H1 (cell line): Measurements from ENCODE around the gene ALG2. TPM values are rescaled to one million over a fixed set of nuclear protein-coding genes. Genes with fewer than 3 reads are reported as not detected.

ENCODE experiments used
- CTCF ChIA-PET: fragments of 300-600 bp; sonication (Branson Sonifier 250); formaldehyde crosslinking; loops from one replicate; lab custom pipeline; 2021; ENCODE audit not compliant: partially characterized antibody; lab: Charles Lee
- POLR2A ChIA-PET: fragments of 300-600 bp; sonication (Branson Sonifier 250); formaldehyde crosslinking; loops from one replicate; lab custom pipeline; 2021; ENCODE audit warnings: inconsistent platforms; ENCODE audit not compliant: partially characterized antibody; lab: Charles Lee
- DNase-seq, 2 experiments: peaks; one replicate each; pipeline versions ENCODE4 v3.0.0 to v3.0.0-alpha.2; 2010 to 2022; ENCODE audit warnings: low spot score in 2 of 2, low read depth in 1 of 2, mixed read lengths in 1 of 2
- FAIRE-seq: peaks from 2 replicates; lab custom pipeline; 2011; peaks lifted over from hg19 to GRCh38; lab: Jason Lieb, UNC
- H2AFZ ChIP-seq: 2 replicates; pipeline ENCODE4 v1.8.1; 2012; ENCODE audit warnings: low read length, inconsistent platforms
- H2AK5ac ChIP-seq: 2 replicates; pipeline ENCODE4 v1.6.1; 2013; ENCODE audit warnings: low read depth, low read length
- H2BK120ac ChIP-seq: replicated peaks from 2 replicates; pipeline ENCODE3; 2013; ENCODE audit warnings: low read depth, low read length, inconsistent platforms
- H2BK12ac ChIP-seq: 2 replicates; pipeline ENCODE4 v1.6.1; 2013; ENCODE audit warnings: low read depth, low read length
- H2BK15ac ChIP-seq: 2 replicates; pipeline ENCODE4 v1.6.1; 2013; ENCODE audit warnings: low read length
- H2BK20ac ChIP-seq: 2 replicates; pipeline ENCODE4 v1.6.1; 2013; ENCODE audit warnings: low read length
- H2BK5ac ChIP-seq: 2 replicates; pipeline ENCODE4 v1.6.1; 2013; ENCODE audit warnings: low read depth, low read length
- H3K14ac ChIP-seq: 2 replicates; pipeline ENCODE4 v1.6.1; 2013; ENCODE audit warnings: inconsistent platforms; ENCODE audit not compliant: insufficient read length
- H3K18ac ChIP-seq: 2 replicates; pipeline ENCODE4 v1.6.1; 2013; ENCODE audit warnings: low read length; ENCODE audit errors: extremely low read depth
- H3K23ac ChIP-seq: 2 replicates; pipeline ENCODE4 v1.6.1; 2013; ENCODE audit warnings: inconsistent platforms; ENCODE audit not compliant: insufficient read length
- H3K23me2 ChIP-seq: 2 replicates; pipeline ENCODE4 v1.6.1; 2013; ENCODE audit warnings: low read depth, low read length
- H3K27ac ChIP-seq: 2 replicates; pipeline ENCODE4 v1.6.1; 2011; ENCODE audit warnings: low read depth, low read length, inconsistent platforms
- H3K27me3 ChIP-seq, 4 experiments: replicated peaks in 1 of 4; 1 replicate in 1 of 4; 2 replicates in 3 of 4; pipeline versions ENCODE4 v1.6.1 to v1.8.1; 2011 to 2013; ENCODE audit warnings: low read length in 3 of 4, mild to moderate bottlenecking in 3 of 4, inconsistent platforms in 2 of 4, mixed read lengths in 2 of 4, moderate library complexity in 1 of 4; ENCODE audit not compliant: control insufficient read depth in 3 of 4, insufficient read depth in 3 of 4; ENCODE audit errors: extremely low read depth in 1 of 4
- H3K36me3 ChIP-seq, 4 experiments: 2 replicates each; pipeline versions ENCODE4 v1.6.1 to v1.8.1; 2011 to 2013; ENCODE audit warnings: mild to moderate bottlenecking in 4 of 4, low read length in 3 of 4, moderate library complexity in 2 of 4, control low read depth in 1 of 4, inconsistent platforms in 1 of 4; ENCODE audit not compliant: insufficient read depth in 4 of 4, control insufficient read depth in 2 of 4
- H3K4ac ChIP-seq: replicated peaks from 2 replicates; pipeline ENCODE3; 2013; ENCODE audit warnings: low read length, low read depth, mixed read lengths, inconsistent platforms; ENCODE audit not compliant: insufficient read length
- H3K4me1 ChIP-seq, 4 experiments: replicated peaks in 1 of 4; 1 replicate in 1 of 4; 2 replicates in 3 of 4; pipeline versions ENCODE4 v1.6.1 to v1.8.1; 2011 to 2013; ENCODE audit warnings: low read length in 3 of 4, inconsistent platforms in 2 of 4, mixed read lengths in 1 of 4; ENCODE audit not compliant: insufficient read depth in 4 of 4, control insufficient read depth in 3 of 4
- H3K4me2 ChIP-seq, 2 experiments: 2 replicates each; pipeline versions ENCODE4 v1.6.1 to v1.8.1; 2011 to 2013; ENCODE audit warnings: low read depth in 2 of 2, low read length in 2 of 2, control low read depth in 1 of 2, inconsistent platforms in 1 of 2, mild to moderate bottlenecking in 1 of 2; ENCODE audit not compliant: insufficient read depth in 1 of 2
- H3K4me3 ChIP-seq, 4 experiments: fragments of 200-600, 300-600 bp in 1 of 4; sonication (generic), shearing (Covaris generic), sonication (Bioruptor Twin) in 1 of 4; 2 replicates each; pipeline versions ENCODE4 v1.5.1 to v1.8.1; 2011 to 2016; ENCODE audit warnings: low read length in 4 of 4, low read depth in 3 of 4, control low read depth in 2 of 4, inconsistent platforms in 2 of 4, mild to moderate bottlenecking in 2 of 4, mixed read lengths in 1 of 4, moderate library complexity in 1 of 4; ENCODE audit not compliant: insufficient read depth in 2 of 4; ENCODE audit errors: extremely low read depth in 1 of 4
- H3K56ac ChIP-seq: replicated peaks from 2 replicates; pipeline ENCODE3; 2013; ENCODE audit warnings: low read depth, mild to moderate bottlenecking, mixed read lengths, low read length, inconsistent platforms; ENCODE audit not compliant: insufficient read length
- H3K79me1 ChIP-seq: 2 replicates; pipeline ENCODE4 v1.6.1; 2013; ENCODE audit warnings: low read depth, low read length, control low read depth
- H3K79me2 ChIP-seq, 2 experiments: 2 replicates each; pipeline versions ENCODE4 v1.6.1 to v1.8.1; 2012 to 2013; ENCODE audit warnings: low read length in 2 of 2, mild to moderate bottlenecking in 2 of 2, inconsistent platforms in 1 of 2; ENCODE audit not compliant: insufficient read depth in 2 of 2, control insufficient read depth in 1 of 2
- H3K9ac ChIP-seq, 4 experiments: replicated peaks in 1 of 4; 1 replicate in 1 of 4; 2 replicates in 3 of 4; pipeline versions ENCODE4 v1.6.1 to v1.8.1; 2011 to 2013; ENCODE audit warnings: low read depth in 3 of 4, low read length in 3 of 4, control low read depth in 2 of 4, mild to moderate bottlenecking in 2 of 4, moderate library complexity in 2 of 4, inconsistent platforms in 1 of 4; ENCODE audit errors: extremely low read depth in 1 of 4
- H3K9me3 ChIP-seq, 2 experiments: 2 replicates each; pipeline versions ENCODE4 v1.6.1 to v1.8.1; 2012 to 2013; ENCODE audit warnings: mild to moderate bottlenecking in 2 of 2, moderate library complexity in 2 of 2, control low read depth in 1 of 2, inconsistent platforms in 1 of 2, low read depth in 1 of 2, low read length in 1 of 2, mixed read lengths in 1 of 2; ENCODE audit not compliant: insufficient read depth in 2 of 2
- H4K20me1 ChIP-seq, 2 experiments: replicated peaks in 1 of 2; 2 replicates each; pipeline versions ENCODE3 to v1.8.1; 2011 to 2013; ENCODE audit warnings: inconsistent platforms in 2 of 2, low read length in 2 of 2, mild to moderate bottlenecking in 1 of 2; ENCODE audit not compliant: insufficient read depth in 2 of 2, control insufficient read depth in 1 of 2
- H4K5ac ChIP-seq: 2 replicates; pipeline ENCODE4 v1.6.1; 2013; ENCODE audit warnings: low read length, low read depth, mixed read lengths, inconsistent platforms; ENCODE audit not compliant: insufficient read length
- H4K8ac ChIP-seq: 2 replicates; pipeline ENCODE4 v1.8.0; 2013; ENCODE audit warnings: mild to moderate bottlenecking, moderate library complexity, low read length, inconsistent platforms; ENCODE audit not compliant: insufficient read depth; ENCODE audit errors: extremely low read depth
- H4K91ac ChIP-seq: replicated peaks from 2 replicates; pipeline ENCODE3; 2013; ENCODE audit warnings: low read length, mixed read lengths, inconsistent platforms; ENCODE audit not compliant: insufficient read length
- EGR1 ChIP-seq: IDR thresholded peaks from 2 replicates; pipeline ENCODE4 v1.6.1; 2011; ENCODE audit warnings: low read depth, low read length, borderline replicate concordance
- JUND ChIP-seq: IDR thresholded peaks from 2 replicates; pipeline ENCODE4 v1.6.1; 2011; ENCODE audit warnings: mild to moderate bottlenecking, improper control_type of control experiment, low read length
- KDM1A ChIP-seq: fragments of 200-600, 300-600 bp; sonication (generic); IDR thresholded peaks from 2 replicates; pipeline ENCODE4 v1.7.1; 2016; ENCODE audit warnings: mild to moderate bottlenecking, low read length, borderline replicate concordance
- WGBS, 2 experiments: shearing (Covaris generic) in 1 of 2; methylation state at CpG; one replicate each; pipeline versions ENCODE4 v1.1.6 to v1.1.7; 2013 to 2015; ENCODE audit warnings: low lambda C conversion rate in 2 of 2, mixed read lengths in 2 of 2, inconsistent platforms in 1 of 2, low coverage in 1 of 2, missing lambda C conversion rate in 1 of 2; ENCODE audit not compliant: insufficient replicate concordance in 2 of 2, insufficient coverage in 1 of 2, insufficient read length in 1 of 2; ENCODE audit errors: extremely low coverage in 1 of 2, missing lambda C conversion rate in 1 of 2; 5-methylcytosine and 5-hydroxymethylcytosine counted together
- polyA plus RNA-seq, 7 experiments: library from polyadenylated mRNA; depleted of rRNA in 3 of 7; stranded (reverse) in 5 of 7; unstranded in 2 of 7; fragments of >200 nt in 5 of 7; fragments of 200-250 nt in 2 of 7; gene quantifications; 1 replicate in 5 of 7; 2 replicates in 1 of 7; 4 replicates in 1 of 7; pipeline versions ENCODE4 v1.2.1 to v1.2.3, GENCODE V29; 2011 to 2013; ENCODE audit warnings: missing spikeins in 2 of 7, mixed read lengths in 2 of 7
- total RNA-seq: library from RNA; stranded (reverse); fragmentation: NEBNext Ultra II Directional; extraction: Animal tissue kit (Norgen Biotek cat#: 25700); gene quantifications from 2 replicates; pipeline ENCODE4 v1.2.1, GENCODE V29; 2021

Gene ALG2
- total and polyA plus RNA-seq, 2 of the 8 experiments (the other 6 are each of a cell fraction or from before 2014, with no cell fraction given): 27.1 to 30.7 TPM

GRCh38 chr9:99184110-99184474 is 37.6 kb downstream of the ALG2 start:
- Histone ChIP-seq H3K79me2 (no peaks in the 10 kb centered on the region), H2BK5ac (no peak overlapping the region), H3K9ac (no peak overlapping the region), H2BK20ac (no peak overlapping the region), H3K14ac (no peak overlapping the region), H3K27me3 (no peaks in the 10 kb centered on the region), H2BK15ac (no peak overlapping the region), H2AFZ (peak overlapping the region; percentile 98), H4K20me1 (no peaks in the 10 kb centered on the region), H3K4me3 (no peak overlapping the region), H3K56ac (no peak overlapping the region), H3K9me3 (no peaks in the 10 kb centered on the region), H3K18ac (no peak overlapping the region), H3K23ac (no peak overlapping the region), H2BK120ac (no peak overlapping the region), H4K91ac (no peak overlapping the region), H3K79me1 (no peaks in the 10 kb centered on the region), H3K4me1 (peaks cover 0 to 3% (median 1%) of the 10 kb centered on the region in 4 experiments; a peak in 2 of 7 replicates), H4K8ac (no peak overlapping the region), H3K23me2 (no peaks in the 10 kb centered on the region), H4K5ac (no peak overlapping the region), H2BK12ac (0 out of 2 replicates have a peak overlapping the region, but pooled peaks have one; percentile 18), H3K4me2 (no peak overlapping the region), H2AK5ac (no peak overlapping the region), H3K36me3 (no peaks in the 10 kb centered on the region), H3K4ac (no peak overlapping the region), H3K27ac (no peak overlapping the region)
- FAIRE-seq (no peak), DNase-seq (no peak)
- WGBS, 2 experiments: 91% methylated on average over 5 of the region's 10 CpGs; no CpG with 5 or more reads in 1 of the 2 experiments
- ChIA-PET CTCF (interaction anchor here (0.8 to 9.4 kb wide), 25 partner anchors 10 to 1141 kb away, joined by 3 to 105 read pairs (median 7); no protein-coding TSS in a partner anchor), POLR2A (interaction anchor here (1.1 to 1.8 kb wide), 3 partner anchors 16 to 38 kb away, joined by 3 to 7 read pairs (median 5); partner anchors contain the start of genes ALG2 and SEC61B)
- TF ChIP-seq JUND: no peak
- TF ChIP-seq EGR1: no peak
- no peak for TF ChIP-seq KDM1A
